22Rv1 (cell line): ENCODE results near the gene VANGL1.

Experiments
- ZFX ChIP-seq: fragments of 450-650 bp; IDR thresholded peaks from 2 replicates; pipeline ENCODE4 v1.6.1; 2017; ENCODE audit warnings: antibody characterized with exemption, borderline replicate concordance
- TF ChIP-seq, protein P1 (sequence below): fragments of 450-650 bp; IDR thresholded peaks from 2 replicates; pipeline ENCODE4 v1.5.1; 2017; ENCODE audit warnings: mild to moderate bottlenecking

DNA sequence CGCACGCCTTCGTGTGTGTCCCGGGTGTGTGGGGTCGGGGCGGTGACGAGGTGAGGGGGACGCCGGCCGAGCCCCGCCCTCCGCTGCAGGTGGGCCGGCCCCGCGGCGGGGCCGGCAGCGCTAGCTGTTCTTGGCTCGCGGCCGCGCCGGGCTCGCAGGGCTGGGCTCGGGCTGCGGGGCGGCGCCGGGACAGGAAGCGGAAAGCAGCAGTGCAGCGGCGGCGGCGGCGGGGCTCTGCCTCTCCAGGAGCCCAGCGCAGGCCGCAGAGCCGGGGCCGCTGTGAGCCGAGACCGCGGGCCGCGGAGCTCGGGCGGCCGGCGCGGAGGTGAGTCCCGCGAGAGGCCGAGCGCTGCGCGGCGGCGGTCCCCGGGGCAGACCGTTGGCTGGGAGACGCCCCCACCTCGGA, at the start of gene VANGL1:
- TF ChIP-seq, protein P1, sequence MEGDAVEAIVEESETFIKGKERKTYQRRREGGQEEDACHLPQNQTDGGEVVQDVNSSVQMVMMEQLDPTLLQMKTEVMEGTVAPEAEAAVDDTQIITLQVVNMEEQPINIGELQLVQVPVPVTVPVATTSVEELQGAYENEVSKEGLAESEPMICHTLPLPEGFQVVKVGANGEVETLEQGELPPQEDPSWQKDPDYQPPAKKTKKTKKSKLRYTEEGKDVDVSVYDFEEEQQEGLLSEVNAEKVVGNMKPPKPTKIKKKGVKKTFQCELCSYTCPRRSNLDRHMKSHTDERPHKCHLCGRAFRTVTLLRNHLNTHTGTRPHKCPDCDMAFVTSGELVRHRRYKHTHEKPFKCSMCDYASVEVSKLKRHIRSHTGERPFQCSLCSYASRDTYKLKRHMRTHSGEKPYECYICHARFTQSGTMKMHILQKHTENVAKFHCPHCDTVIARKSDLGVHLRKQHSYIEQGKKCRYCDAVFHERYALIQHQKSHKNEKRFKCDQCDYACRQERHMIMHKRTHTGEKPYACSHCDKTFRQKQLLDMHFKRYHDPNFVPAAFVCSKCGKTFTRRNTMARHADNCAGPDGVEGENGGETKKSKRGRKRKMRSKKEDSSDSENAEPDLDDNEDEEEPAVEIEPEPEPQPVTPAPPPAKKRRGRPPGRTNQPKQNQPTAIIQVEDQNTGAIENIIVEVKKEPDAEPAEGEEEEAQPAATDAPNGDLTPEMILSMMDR = no peak
- TF ChIP-seq ZFX = no peak
